CD4-positive, CD25-positive, alpha-beta regulatory T cell (primary cell): ENCODE data around the gene MBD5. TPM values are rescaled to one million over a fixed set of nuclear protein-coding genes. Genes with fewer than 3 reads are reported as not detected.

Experiments
- ATAC-seq, 2 donors: fragments of 150-1000 bp; cut with Tn5 transposase; one replicate each; pipeline ENCODE4 v1.10.0; 2021; ENCODE audit warnings: low read depth in 2 of 2, moderate number of reproducible peaks in 2 of 2, moderate library complexity in 1 of 2
- DNase-seq, 3 donors: peaks; one replicate each; pipeline versions ENCODE4 v3.0.0 to v3.0.0-alpha.2; 2012 to 2022; ENCODE audit warnings: mixed read lengths in 1 of 3
- H3K27ac ChIP-seq: one replicate; pipeline ENCODE4 v1.7.0; 2013; ENCODE audit warnings: mild to moderate bottlenecking, low read length; ENCODE audit not compliant: insufficient read depth, poor library complexity, severe bottlenecking
- H3K27me3 ChIP-seq: one replicate; pipeline ENCODE4 v1.7.0; 2013; ENCODE audit warnings: low read length; ENCODE audit not compliant: control insufficient read depth, insufficient read depth
- H3K36me3 ChIP-seq: one replicate; pipeline ENCODE4 v1.7.0; 2013; ENCODE audit warnings: mild to moderate bottlenecking, low read length, moderate library complexity; ENCODE audit not compliant: control insufficient read depth, insufficient read depth
- H3K4me1 ChIP-seq: 2 replicates; pipeline ENCODE4 v1.7.0; 2013; ENCODE audit warnings: mild to moderate bottlenecking, low read length; ENCODE audit not compliant: insufficient read depth, control insufficient read depth, poor library complexity, severe bottlenecking
- H3K4me3 ChIP-seq: one replicate; pipeline ENCODE4 v1.7.0; 2013; ENCODE audit warnings: low read depth, mild to moderate bottlenecking, low read length, moderate library complexity
- H3K9me3 ChIP-seq, 2 experiments: 1 replicate in 1 of 2; 2 replicates in 1 of 2; pipeline ENCODE4 v1.7.0; 2013; ENCODE audit warnings: low read length in 2 of 2, mild to moderate bottlenecking in 1 of 2, moderate library complexity in 1 of 2; ENCODE audit not compliant: control insufficient read depth in 2 of 2
- H3K27ac Mint-ChIP-seq, 3 donors: one replicate each; pipeline ENCODE4 v1.8.0; 2020 to 2022; ENCODE audit warnings: mild to moderate bottlenecking in 3 of 3, mixed read lengths in 3 of 3, moderate library complexity in 2 of 3
- H3K27me3 Mint-ChIP-seq: one replicate; pipeline ENCODE4 v1.8.0; 2022; ENCODE audit warnings: mild to moderate bottlenecking, mixed read lengths
- H3K36me3 Mint-ChIP-seq: one replicate; pipeline ENCODE4 v1.8.0; 2020; ENCODE audit warnings: mixed read lengths
- H3K4me1 Mint-ChIP-seq, 4 donors: one replicate each; pipeline ENCODE4 v1.8.0; 2020 to 2022; ENCODE audit warnings: mixed read lengths in 4 of 4, mild to moderate bottlenecking in 1 of 4
- H3K4me3 Mint-ChIP-seq, 4 donors: one replicate each; pipeline ENCODE4 v1.8.0; 2020 to 2022; ENCODE audit warnings: mild to moderate bottlenecking in 4 of 4, mixed read lengths in 4 of 4, moderate library complexity in 3 of 4
- H3K9me3 Mint-ChIP-seq, 7 donors: one replicate each; pipeline ENCODE4 v1.8.0; 2020 to 2022; ENCODE audit warnings: mixed read lengths in 7 of 7, mild to moderate bottlenecking in 3 of 7, moderate library complexity in 2 of 7
- polyA plus RNA-seq, 4 donors: library from polyadenylated mRNA; unstranded; fragments of 300-500 nt; fragmentation: Illumina TruSeq; gene quantifications; one replicate each; pipeline ENCODE4 v1.2.3, GENCODE V29; 2021
- total RNA-seq: library from RNA; stranded (reverse); gene quantifications from one replicate; pipeline ENCODE4 v1.2.3, GENCODE V29; 2022

The MBD5 gene
- total and polyA plus RNA-seq, 5 donors from 2014 or later = 11.7 to 62.6 (median 13.1) TPM

DNA sequence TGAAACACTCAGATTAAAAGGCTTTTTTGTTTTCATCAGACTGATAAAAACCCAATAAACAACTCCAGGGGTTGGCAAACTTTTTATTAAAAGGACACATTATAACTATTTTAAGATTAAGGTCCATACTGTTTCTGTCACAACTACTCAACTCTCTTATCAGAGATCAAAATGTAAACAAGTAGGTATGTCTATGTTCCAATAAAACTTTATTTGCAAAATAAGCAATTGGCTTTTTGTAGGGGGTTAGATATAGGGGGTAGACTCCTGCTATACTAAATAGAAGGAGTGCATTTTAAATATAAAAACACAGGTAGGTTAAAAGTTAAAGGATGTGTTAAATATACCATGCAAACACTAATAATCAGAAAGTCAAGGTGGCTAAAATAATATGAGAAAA lies 174.0 kb downstream of the MBD5 start:
- no peak overlapping the region for H3K27ac ChIP-seq
- H3K27me3 ChIP-seq = no peaks in the 10 kb centered on the region
- peaks cover 0 to 4% (median 3%) of the 10 kb centered on the region in 4 donors for H3K4me1 Mint-ChIP-seq
- no peaks in the 10 kb centered on the region for H3K27me3 Mint-ChIP-seq
- no peaks in the 10 kb centered on the region for H3K36me3 Mint-ChIP-seq
- no peak overlapping the region for H3K4me3 Mint-ChIP-seq
- H3K9me3 ChIP-seq = no peaks in the 10 kb centered on the region
- DNase-seq (no peak), ATAC-seq (no peak)
- H3K4me3 ChIP-seq = no peak overlapping the region
- peak overlapping the region in 1 of 3 donors; percentile 52 for H3K27ac Mint-ChIP-seq
- no peaks in the 10 kb centered on the region for H3K36me3 ChIP-seq
- H3K4me1 ChIP-seq = no peaks in the 10 kb centered on the region
- H3K9me3 Mint-ChIP-seq = no peaks in the 10 kb centered on the region

DNA sequence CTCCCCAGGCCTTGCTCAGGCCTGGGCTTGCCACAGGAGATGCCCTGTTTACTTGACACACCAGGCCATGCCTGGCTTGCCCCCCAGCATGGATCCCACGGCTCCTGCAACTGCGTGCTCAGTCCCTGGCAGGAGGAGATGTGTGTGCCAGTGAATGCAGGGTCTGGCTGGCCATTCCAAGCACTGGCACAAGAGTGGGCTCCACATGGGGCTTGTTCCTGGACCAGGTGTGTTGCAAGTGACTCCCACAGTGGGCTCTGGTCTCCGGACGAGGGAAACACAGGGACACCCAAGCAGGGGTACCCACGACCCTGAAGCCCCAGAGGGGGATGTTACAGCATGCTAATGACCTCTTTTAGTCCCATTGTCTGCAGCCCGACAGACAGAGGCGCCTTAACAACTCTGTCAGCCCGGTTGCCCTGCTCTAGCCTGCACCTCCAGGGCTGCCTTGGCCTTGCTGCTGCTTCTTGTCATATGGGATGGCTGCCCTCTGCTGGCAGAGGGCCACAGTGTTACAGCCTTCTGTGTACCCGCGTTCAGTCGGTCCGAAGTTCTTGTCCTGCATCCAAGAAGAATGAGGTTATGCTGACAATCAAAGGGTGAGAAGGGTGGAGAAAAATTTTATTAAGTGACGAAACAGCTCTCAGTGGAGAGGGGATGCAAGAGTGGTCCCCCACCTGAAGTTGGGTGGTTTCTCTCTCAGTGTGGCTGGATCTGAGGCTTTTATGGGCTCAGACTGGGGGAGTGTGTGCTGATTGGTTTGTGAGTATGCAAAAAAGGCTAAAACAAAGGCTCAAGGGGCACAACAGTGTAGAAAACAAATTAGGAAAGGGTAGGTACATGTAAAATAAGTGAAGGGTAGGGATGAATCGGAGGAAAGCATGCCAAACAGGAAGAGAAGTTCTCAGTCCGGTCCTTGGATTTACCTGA lies 180.4 kb downstream of the MBD5 start:
- no peaks in the 10 kb centered on the region for H3K27me3 ChIP-seq
- H3K4me3 Mint-ChIP-seq = no peak overlapping the region
- H3K27ac Mint-ChIP-seq = peak overlapping the region in 1 of 3 donors; percentile 10
- no peaks in the 10 kb centered on the region for H3K27me3 Mint-ChIP-seq
- no peak for ATAC-seq
- H3K4me1 ChIP-seq = no peaks in the 10 kb centered on the region
- H3K9me3 Mint-ChIP-seq = no peaks in the 10 kb centered on the region
- no peak overlapping the region for H3K27ac ChIP-seq
- DNase-seq = peak in 2 of 3 donors; percentile 22 to 58
- no peaks in the 10 kb centered on the region for H3K9me3 ChIP-seq
- no peak overlapping the region for H3K4me3 ChIP-seq
- peaks cover 9% of the 10 kb centered on the region for H3K36me3 Mint-ChIP-seq
- no peaks in the 10 kb centered on the region for H3K36me3 ChIP-seq
- H3K4me1 Mint-ChIP-seq = peaks cover 0 to 4% (median 1%) of the 10 kb centered on the region in 4 donors

DNA sequence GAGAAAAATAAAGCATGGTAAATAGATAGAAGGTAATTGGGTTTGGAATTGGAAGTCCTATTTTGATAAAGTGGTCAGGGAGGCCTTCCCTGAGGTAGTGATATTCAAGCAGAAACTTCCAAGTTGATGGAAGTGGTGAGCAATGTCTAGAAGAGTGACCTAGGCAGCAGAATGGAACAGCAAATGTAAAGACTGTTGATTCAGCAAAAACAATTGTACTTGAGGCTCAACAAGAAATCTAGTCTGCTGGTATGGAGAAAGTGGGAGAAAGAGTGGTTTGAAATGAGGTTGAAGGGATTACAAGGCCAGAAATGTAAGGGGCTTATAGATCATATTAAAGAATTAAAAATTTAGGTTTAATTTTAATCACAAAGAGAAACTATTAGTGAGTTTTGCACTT lies 181.3 kb downstream of the MBD5 start:
- Histone ChIP-seq H3K4me3 (no peak overlapping the region), H3K36me3 (no peaks in the 10 kb centered on the region), H3K27me3 (no peaks in the 10 kb centered on the region), H3K9me3 (no peaks in the 10 kb centered on the region), H3K27ac (no peak overlapping the region), H3K4me1 (no peaks in the 10 kb centered on the region)
- Mint-ChIP-seq H3K9me3 (no peaks in the 10 kb centered on the region), H3K36me3 (peaks cover 9% of the 10 kb centered on the region), H3K27ac (no peak overlapping the region), H3K27me3 (no peaks in the 10 kb centered on the region), H3K4me3 (no peak overlapping the region), H3K4me1 (peaks cover 0 to 2% (median 0%) of the 10 kb centered on the region in 4 donors)
- DNase-seq = no peak
- ATAC-seq = no peak

DNA sequence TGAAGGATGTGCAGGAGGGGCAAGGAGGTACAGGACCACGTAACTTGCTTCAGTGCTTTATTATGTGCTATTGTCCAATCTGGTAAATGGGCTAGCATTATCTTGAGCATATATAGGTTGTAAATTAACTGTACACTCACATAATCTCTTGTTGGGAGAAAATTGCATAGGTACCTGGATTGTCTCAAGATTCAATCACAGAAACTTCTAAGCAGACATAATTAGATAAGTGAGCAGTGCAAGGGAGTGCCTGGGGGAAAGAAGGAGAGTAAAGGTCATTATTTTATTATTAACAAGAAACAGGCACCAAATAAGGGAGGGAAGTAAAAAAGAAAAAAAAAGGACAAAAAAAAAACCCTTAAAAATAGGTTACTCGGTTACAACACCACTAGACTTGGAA lies 186.2 kb downstream of the MBD5 start:
- DNase-seq (no peak), ATAC-seq (no peak)
- Histone ChIP-seq H3K27ac (no peak overlapping the region), H3K36me3 (no peaks in the 10 kb centered on the region), H3K4me1 (no peaks in the 10 kb centered on the region), H3K27me3 (no peaks in the 10 kb centered on the region), H3K4me3 (no peak overlapping the region), H3K9me3 (no peaks in the 10 kb centered on the region)
- no peaks in the 10 kb centered on the region for H3K27me3 Mint-ChIP-seq
- H3K4me3 Mint-ChIP-seq = no peak overlapping the region
- H3K9me3 Mint-ChIP-seq = no peaks in the 10 kb centered on the region
- H3K27ac Mint-ChIP-seq = peak overlapping the region in 2 of 3 donors; percentile 4 to 53
- peaks cover 11% of the 10 kb centered on the region for H3K36me3 Mint-ChIP-seq
- H3K4me1 Mint-ChIP-seq = no peaks in the 10 kb centered on the region

DNA sequence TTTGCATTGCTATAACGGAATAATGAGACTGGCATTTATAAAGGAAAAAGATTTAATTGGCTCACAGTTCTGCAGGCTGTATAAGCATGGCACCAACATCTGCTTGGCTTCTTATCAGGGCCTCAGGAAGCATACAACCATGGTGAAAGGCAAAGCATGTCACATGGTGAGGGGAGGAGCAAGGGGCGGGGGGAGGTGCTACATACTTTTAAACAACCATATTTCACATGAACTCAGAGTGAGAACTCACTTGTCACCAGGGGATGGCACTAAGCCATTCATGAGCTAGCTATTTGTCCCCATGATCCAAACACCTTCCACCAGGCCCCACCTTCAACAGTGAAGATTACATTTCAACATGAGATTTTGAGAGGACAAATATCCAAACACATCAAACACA lies 188.7 kb downstream of the MBD5 start:
- Mint-ChIP-seq H3K9me3 (no peaks in the 10 kb centered on the region), H3K27me3 (no peaks in the 10 kb centered on the region)
- no peaks in the 10 kb centered on the region for H3K4me1 ChIP-seq

DNA sequence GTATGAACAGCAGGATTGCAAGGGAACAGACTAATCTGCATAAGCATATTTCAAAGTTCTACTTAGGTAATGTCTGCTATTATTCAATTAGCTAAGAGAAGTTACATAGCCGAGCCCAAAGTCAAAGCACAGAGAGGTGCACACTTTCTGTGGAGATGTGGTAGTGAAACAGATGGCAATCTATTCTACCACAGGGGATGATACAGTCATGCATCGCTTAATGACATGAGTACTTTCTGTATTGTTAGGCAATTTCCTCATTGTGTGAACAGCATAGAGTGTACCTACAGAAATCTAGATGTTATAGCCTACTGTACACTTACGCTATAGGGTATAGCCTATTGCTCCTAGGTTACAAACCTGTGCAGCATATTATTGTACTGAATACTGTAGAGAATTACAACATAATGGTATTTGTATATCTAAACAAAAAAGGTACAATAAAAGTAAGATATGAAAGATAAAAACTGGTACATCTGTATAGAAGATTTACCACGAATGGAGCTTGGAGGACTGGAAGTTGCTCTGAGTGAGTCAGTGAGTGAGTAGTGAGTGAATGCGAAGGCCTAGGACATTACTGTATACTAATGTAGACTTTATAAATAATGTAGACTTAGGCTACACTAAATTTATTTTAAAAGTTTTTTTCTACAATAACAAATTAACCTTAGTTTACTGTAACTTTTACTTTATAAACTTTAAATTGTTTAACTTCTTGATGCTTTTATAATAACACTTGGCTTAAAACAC lies 197.6 kb downstream of the MBD5 start:
- ATAC-seq (no peak), DNase-seq (no peak)
- Mint-ChIP-seq H3K27ac (no peak overlapping the region), H3K4me1 (peaks cover 0 to 2% (median 0%) of the 10 kb centered on the region in 4 donors), H3K4me3 (no peak overlapping the region), H3K36me3 (peaks cover 18% of the 10 kb centered on the region), H3K27me3 (no peaks in the 10 kb centered on the region), H3K9me3 (peaks cover 6 to 20% (median 10%) of the 10 kb centered on the region in 7 donors)
- Histone ChIP-seq H3K9me3 (peaks cover 0 to 11% of the 10 kb centered on the region in 2 experiments), H3K4me1 (no peaks in the 10 kb centered on the region), H3K27ac (no peak overlapping the region), H3K27me3 (no peaks in the 10 kb centered on the region), H3K36me3 (no peaks in the 10 kb centered on the region), H3K4me3 (no peak overlapping the region)

More for the DNA sequence above, 188.7 kb downstream of the MBD5 start:
- H3K36me3 Mint-ChIP-seq = peaks cover 7% of the 10 kb centered on the region
- Histone ChIP-seq H3K36me3 (no peaks in the 10 kb centered on the region), H3K9me3 (no peaks in the 10 kb centered on the region), H3K27ac (no peak overlapping the region), H3K27me3 (no peaks in the 10 kb centered on the region), H3K4me3 (no peak overlapping the region)
- no peak overlapping the region for H3K27ac Mint-ChIP-seq
- ATAC-seq (no peak), DNase-seq (peak in 1 of 3 donors; percentile 42)
- H3K4me3 Mint-ChIP-seq = no peak overlapping the region
- no peaks in the 10 kb centered on the region for H3K4me1 Mint-ChIP-seq

DNA sequence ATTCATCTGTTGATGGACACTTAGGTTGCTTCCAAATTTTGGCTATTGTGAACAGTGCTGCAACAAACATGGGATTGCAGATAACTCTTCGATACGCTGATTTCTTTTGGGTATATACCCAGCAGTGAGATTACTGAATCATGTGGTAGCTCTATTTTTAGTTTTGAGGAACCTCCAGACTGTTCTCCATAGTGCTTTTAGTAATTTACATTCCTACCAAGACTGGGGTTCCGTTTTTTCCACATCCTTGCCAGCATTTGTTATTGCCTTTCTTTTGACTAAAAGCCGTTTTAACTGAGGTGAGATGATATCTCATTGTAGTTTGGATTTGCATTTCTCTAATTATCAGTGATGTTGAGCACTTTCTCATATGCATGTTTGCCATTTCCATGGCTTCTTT lies 200.3 kb downstream of the MBD5 start:
- Mint-ChIP-seq H3K9me3 (peaks cover 6 to 24% (median 11%) of the 10 kb centered on the region in 7 donors), H3K4me3 (no peak overlapping the region), H3K27me3 (no peaks in the 10 kb centered on the region), H3K27ac (no peak overlapping the region), H3K4me1 (peaks cover 0 to 5% (median 1%) of the 10 kb centered on the region in 4 donors), H3K36me3 (peaks cover 26% of the 10 kb centered on the region)
- H3K4me3 ChIP-seq = no peak overlapping the region
- ATAC-seq (no peak), DNase-seq (no peak)
- H3K27me3 ChIP-seq = no peaks in the 10 kb centered on the region
- H3K36me3 ChIP-seq = no peaks in the 10 kb centered on the region
- no peaks in the 10 kb centered on the region for H3K4me1 ChIP-seq
- H3K27ac ChIP-seq = no peak overlapping the region
- H3K9me3 ChIP-seq = peaks cover 5 to 11% of the 10 kb centered on the region in 2 experiments
